Putamen (tissue), 1 donor: ENCODE measurements around the gene OR4L1.
"Not testable (repeated sequence)": the region's sequence is repeated elsewhere in the genome, so short reads cannot be mapped to it uniquely, and the experiment has no call there.

Experiments
- DNase-seq: peaks from one replicate; pipeline ENCODE4 v3.0.0-alpha.2; 2016; ENCODE audit warnings: low spot score

Gene OR4L1, protein sequence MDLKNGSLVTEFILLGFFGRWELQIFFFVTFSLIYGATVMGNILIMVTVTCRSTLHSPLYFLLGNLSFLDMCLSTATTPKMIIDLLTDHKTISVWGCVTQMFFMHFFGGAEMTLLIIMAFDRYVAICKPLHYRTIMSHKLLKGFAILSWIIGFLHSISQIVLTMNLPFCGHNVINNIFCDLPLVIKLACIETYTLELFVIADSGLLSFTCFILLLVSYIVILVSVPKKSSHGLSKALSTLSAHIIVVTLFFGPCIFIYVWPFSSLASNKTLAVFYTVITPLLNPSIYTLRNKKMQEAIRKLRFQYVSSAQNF

DNA sequence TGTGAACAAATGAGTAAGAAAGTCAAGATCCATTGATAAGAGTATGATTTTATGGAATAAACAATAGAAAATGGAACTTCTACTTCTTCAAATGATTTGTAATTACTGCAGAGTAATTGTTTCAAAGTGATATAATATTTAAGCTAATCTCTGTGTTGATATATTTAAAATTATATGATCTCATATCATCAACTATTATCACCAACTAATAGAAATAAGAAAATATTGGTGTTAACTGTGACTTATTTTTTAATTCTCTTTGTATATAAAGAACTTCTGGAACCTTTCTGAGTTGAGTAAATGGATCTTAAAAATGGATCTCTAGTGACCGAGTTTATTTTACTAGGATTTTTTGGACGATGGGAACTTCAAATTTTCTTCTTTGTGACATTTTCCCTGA is at the start of gene OR4L1:
TSS of gene OR4L1 (plus strand) at position 301 of the 400 bp plus-strand sequence. CDS start at position 301, 0 bp downstream.
- no peak for DNase-seq

DNA sequence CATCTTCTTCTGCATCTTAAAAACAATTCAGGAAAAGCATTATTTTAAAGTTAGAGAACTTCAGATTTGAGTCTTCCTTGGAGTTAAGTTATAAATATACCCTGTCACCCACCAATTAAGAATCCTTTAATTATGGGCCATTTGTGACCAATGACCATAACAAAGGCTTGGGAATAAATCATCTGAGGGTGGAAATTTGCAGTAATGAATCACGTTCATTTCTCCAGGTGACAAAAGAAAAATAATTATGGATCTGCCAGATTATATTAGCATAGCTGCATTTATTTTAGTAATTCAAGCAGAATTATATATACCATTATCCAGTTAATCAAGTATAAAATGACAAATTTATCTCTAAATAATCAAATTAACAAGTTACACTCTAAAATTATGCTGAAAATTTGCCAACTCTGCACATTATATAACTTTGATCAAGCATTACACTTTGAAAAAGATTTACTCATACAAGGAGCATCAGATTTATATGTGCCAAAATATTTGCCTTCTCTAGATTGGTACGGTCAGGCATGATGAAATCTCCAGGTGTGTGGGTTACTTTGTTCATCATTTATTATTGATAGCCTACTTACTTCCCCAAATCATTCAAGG is 40.5 kb upstream of the OR4L1 start, which contains the start of gene OR4K14:
TSS of gene OR4K14 (minus strand) at position 51 of the 609 bp plus-strand sequence. CDS start 4,114 bp downstream, outside the sequence.
- DNase-seq: no peak

DNA sequence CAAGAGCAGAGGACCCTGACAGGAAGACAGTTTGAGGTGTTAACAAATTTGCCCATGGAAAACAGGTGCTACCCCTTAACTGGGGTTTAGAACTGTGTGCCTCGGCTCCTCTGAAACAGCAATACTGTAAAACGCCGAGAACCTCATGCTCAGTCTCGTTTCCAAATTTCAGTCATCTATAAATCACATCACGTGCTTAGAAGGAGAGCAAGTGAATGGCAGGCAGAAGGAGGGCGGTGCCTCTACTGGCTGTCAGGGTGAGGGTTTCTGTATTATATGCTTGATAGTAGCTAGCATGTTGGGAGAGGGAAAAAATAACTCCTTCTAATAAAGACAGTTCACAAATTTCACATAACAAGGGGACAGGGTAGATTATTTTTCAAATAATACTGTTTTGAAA is 28.8 kb upstream of the OR4L1 start:
- no peak for DNase-seq

DNA sequence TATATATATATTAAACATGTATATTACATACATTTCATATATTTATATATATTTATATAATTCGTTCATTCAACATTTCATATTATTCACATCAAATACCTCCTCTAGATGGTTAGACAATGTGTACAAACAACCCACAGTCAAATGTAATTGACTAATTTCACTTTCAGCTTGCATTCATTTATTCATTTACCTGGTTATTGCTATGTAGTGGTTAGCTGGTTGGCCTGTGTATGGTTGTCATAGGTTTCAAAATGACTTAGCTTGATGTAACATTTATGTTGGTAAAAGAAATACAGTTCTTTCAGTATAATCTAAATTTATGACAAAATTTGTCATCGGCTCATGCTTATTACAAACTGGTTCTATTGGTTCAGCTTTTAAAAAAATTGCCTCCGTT is 24.4 kb upstream of the OR4L1 start:
- no peak for DNase-seq

DNA sequence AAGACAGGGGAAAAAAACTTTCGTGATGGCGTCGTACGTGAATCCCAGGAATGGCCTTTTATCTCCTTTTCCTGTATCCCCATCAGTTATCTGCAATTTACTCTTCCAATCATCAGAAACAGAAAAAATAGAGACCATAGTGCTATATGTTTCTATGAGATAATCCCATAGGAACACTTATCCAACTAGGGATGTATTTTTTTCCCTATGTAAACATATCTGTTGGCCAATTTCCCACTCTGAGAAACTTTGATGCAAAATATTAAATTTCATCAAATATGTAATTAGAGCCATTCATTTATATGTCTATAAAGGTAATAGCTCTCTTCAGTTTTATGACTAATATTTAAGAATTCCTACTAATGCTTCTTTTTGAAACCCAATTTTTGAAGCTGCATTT is 23.9 kb upstream of the OR4L1 start, which contains the start of gene OR4K13:
TSS of gene OR4K13 (minus strand) at position 101 of the 400 bp plus-strand sequence. CDS start 1,280 bp downstream, outside the sequence.
- no peak for DNase-seq

DNA sequence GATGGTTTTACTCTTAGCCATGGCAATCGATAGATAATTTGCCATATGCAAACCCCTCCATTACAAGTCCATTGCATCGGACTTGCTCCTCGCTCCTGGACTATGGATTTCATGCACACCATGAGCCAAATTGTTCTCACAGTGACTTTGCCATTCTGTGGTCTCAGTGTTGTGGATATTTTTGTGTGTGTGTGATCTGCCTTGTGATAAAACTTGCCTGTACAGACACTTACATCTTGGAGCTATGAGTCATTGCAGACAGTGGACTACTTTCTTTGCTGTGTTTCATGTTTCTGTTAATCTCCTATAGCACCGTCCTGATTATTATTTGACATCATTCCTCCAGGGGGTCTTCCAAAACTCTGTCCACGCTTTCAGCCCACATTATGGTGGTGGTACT is 15.6 kb upstream of the OR4L1 start:
- DNase-seq: no peak

DNA sequence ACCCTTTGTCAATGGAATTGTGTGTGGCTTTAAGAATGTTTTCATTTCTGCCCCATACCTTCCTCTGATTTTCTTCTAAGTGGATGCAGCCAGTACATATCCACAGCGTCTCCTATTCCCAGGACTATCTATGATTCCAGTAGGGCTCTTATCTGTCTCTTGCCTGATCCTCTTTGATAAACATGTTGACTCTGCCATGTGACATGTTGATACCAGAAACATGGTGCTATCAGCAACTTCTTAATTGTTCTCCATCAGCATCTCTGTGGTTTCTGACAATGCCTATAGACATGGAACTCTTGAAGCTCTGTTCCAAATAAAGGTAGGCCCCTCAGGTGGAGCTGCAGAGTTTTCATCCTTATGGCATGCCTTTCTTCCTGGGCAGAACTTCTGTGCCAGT is 11.6 kb upstream of the OR4L1 start:
- DNase-seq: no peak

DNA sequence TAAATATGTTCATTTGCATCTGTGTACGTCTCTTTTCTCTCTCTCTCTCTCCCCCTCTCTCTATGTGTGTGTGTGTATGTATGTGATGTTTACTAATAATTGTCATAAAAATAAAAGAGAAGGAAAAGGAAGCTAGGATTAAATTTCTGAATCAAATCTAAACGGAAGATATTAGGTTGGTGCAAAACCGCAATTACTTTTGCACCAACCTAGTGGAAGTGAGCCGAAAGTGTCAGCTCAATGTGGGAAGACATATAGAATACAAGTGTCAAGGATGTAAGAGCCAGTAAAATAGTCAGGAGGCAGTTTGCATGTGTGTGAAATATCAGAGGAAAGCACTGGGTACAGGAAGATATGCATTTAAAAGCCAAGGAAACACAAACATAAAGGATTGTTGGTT is 32.2 kb downstream of the OR4L1 start:
- no peak for DNase-seq

DNA sequence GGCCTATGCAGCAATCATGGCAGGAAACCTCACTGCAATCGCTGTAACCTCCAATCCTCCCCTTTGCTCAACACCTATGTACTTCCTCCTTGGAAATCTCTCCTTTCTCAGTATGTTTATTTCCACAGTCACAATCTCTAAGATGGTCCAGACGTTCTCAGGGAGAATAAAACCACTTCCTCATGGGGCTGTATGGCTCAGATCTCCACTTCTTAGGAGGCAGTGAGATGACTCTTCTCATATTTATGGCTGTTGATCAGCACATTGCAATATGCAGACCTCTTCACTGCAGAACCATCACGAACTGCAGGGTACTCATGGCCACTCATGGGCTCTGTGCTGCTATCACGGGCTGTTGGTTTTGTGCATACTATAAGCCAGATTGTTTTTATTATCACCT is 33.6 kb downstream of the OR4L1 start:
- DNase-seq: no peak

DNA sequence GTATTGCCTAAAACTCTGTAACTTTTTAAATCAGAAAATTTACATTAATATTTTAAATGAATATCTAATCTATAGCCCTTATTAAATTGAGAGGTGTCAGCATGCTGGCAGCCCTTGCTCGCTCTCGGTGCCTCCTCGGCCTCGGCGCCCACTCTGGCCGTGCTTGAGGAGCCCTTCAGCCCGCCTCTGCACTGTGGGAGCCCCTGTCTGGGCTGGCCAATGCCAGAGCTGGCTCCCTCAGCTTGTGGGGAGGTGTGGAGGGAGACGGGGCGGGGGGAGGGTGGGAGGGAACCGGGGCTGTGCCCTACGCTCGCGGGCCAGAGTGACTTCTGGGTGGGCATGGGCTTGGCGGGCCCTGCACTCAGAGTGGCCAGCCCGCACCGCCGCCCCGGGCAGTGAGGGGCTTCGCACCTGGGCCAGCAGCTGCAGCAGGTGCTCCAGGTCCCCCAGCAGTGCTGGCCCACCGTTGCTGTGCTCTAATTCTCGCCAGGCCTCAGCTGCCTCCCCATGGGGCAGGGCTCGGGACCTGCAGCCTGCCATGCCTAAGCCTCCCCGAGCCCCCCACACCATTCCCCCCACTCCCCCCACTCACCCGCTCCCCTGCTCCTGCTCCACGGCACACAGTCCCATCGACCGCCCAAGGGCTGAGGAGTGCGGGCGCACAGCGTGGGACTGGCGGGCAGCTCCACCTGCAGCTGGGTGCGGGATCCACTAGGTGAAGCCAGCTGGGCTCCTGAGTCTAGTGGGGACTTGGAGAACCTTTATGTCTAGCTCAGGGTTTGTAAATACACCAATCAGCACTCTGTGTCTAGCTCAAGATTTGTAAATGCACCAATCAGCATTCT is 39.3 kb downstream of the OR4L1 start:
- DNase-seq: not testable (repeated sequence)

DNA sequence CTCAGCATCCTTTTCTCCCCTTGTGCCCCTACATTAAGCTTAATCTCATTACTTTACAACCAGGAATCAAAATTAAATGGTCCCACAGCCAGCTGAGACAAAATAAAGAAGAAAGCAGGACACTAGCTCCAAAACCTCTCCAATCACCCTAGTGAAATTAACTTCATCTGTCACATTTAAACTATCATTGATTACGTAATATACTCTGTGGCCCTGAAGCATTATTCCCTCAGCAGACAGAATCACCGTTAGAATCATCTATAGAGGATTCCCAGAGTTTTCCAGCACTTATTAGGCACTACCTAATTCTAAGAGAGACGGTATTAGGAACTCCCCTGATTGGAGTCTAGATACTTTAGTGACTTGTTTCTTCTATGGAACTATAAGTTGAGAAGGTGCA is 50.6 kb downstream of the OR4L1 start, which contains the start of gene OR4K17:
TSS of gene OR4K17 (plus strand) at position 302 of the 400 bp plus-strand sequence. CDS start 6,761 bp downstream, outside the sequence.
- no peak for DNase-seq
